Activated B cell treated with CpG ODN at 0.5 μM for 24 hours (primary cell): ENCODE results near the gene C17orf107. TPM values are rescaled to one million over a fixed set of nuclear protein-coding genes. Genes with fewer than 3 reads are reported as not detected.

Experiments used
- ATAC-seq: fragments of 200-7000 bp; cut with Tn5 transposase; one replicate; pipeline ENCODE4 v1.10.0; 2021; ENCODE audit warnings: low read depth, mild to moderate bottlenecking, moderate library complexity
- CTCF ChIA-PET: fragments of 350-600 bp; sonication (Branson Sonifier 250); formaldehyde crosslinking; loops from one replicate; lab custom pipeline; 2021; ENCODE audit warnings: antibody characterized with exemption; lab: Charles Lee
- POLR2A ChIA-PET: fragments of 350-600 bp; sonication (Branson Sonifier 250); formaldehyde crosslinking; loops from one replicate; lab custom pipeline; 2021; ENCODE audit warnings: antibody characterized with exemption; lab: Charles Lee
- DNase-seq: peaks from one replicate; pipeline ENCODE4 v3.0.0; 2022
- H3K27ac Mint-ChIP-seq: one replicate; pipeline ENCODE4 v1.8.0; 2020; ENCODE audit warnings: mixed read lengths
- H3K27me3 Mint-ChIP-seq: one replicate; pipeline ENCODE4 v1.8.0; 2021; ENCODE audit warnings: mixed read lengths
- H3K36me3 Mint-ChIP-seq: one replicate; pipeline ENCODE4 v1.8.0; 2021; ENCODE audit warnings: low read depth, mixed read lengths
- H3K4me1 Mint-ChIP-seq: one replicate; pipeline ENCODE4 v1.8.0; 2021; ENCODE audit warnings: mixed read lengths
- H3K4me3 Mint-ChIP-seq: one replicate; pipeline ENCODE4 v1.8.0; 2020; ENCODE audit warnings: mild to moderate bottlenecking, mixed read lengths
- H3K9me3 Mint-ChIP-seq: one replicate; pipeline ENCODE4 v1.8.0; 2020; ENCODE audit warnings: mixed read lengths
- intact Hi-C: fragments of 100-400 bp; cut with micrococcal nuclease; formaldehyde crosslinking; loops from one replicate; pipeline ENCODE4 v1.15.1; 2024
- total RNA-seq: library from RNA; stranded (reverse); gene quantifications from 2 replicates; pipeline ENCODE4 v1.2.3, GENCODE V29; 2022
- TF ChIP-seq, protein P1 (sequence below): fragments of 200-600 bp; IDR thresholded peaks from one replicate; pipeline ENCODE4 v1.8.0; 2022; ENCODE audit warnings: antibody characterized with exemption, mild to moderate bottlenecking

Gene C17orf107
- total RNA-seq, 1 donor from 2014 or later, result 1.8 TPM

- ChIA-PET CTCF (interaction anchor here (1.2 to 2.3 kb wide), 5 partner anchors 9 to 48 kb away, joined by 3 to 14 read pairs (median 6); partner anchors contain the start of genes CAMTA2, PFN1 and SPAG7), POLR2A (interaction anchor here (0.7 to 3.4 kb wide), 24 partner anchors 10 to 274 kb away, joined by 3 to 104 read pairs (median 6); partner anchors contain the start of genes ARRB2, C17orf107, CAMTA2 and ENO3)
- Mint-ChIP-seq H3K27me3 (no peaks in the 10 kb centered on the region), H3K27ac (peak overlapping the region; percentile 82), H3K4me3 (peak overlapping the region; percentile 97), H3K9me3 (no peaks in the 10 kb centered on the region), H3K4me1 (peaks cover 66% of the 10 kb centered on the region), H3K36me3 (peaks cover 66% of the 10 kb centered on the region)
- no peak for DNase-seq
- intact Hi-C loops, result no loop called here
- TF ChIP-seq, protein P1, sequence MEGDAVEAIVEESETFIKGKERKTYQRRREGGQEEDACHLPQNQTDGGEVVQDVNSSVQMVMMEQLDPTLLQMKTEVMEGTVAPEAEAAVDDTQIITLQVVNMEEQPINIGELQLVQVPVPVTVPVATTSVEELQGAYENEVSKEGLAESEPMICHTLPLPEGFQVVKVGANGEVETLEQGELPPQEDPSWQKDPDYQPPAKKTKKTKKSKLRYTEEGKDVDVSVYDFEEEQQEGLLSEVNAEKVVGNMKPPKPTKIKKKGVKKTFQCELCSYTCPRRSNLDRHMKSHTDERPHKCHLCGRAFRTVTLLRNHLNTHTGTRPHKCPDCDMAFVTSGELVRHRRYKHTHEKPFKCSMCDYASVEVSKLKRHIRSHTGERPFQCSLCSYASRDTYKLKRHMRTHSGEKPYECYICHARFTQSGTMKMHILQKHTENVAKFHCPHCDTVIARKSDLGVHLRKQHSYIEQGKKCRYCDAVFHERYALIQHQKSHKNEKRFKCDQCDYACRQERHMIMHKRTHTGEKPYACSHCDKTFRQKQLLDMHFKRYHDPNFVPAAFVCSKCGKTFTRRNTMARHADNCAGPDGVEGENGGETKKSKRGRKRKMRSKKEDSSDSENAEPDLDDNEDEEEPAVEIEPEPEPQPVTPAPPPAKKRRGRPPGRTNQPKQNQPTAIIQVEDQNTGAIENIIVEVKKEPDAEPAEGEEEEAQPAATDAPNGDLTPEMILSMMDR, result no peak
- no peak for ATAC-seq
These were observed 40.1 kb downstream of the C17orf107 start for GRCh38 chr17:4939546-4939795.

- ATAC-seq (peak; percentile 84), DNase-seq (peak; percentile 93)
- Mint-ChIP-seq H3K4me1 (peaks cover 69% of the 10 kb centered on the region), H3K36me3 (peaks cover 71% of the 10 kb centered on the region), H3K4me3 (peak within 1 kb of the TSS; percentile 97), H3K27me3 (no peaks in the 10 kb centered on the region), H3K27ac (peak within 1 kb of the TSS; percentile 98), H3K9me3 (no peaks in the 10 kb centered on the region)
- CTCF ChIA-PET, result interaction anchor here (0.7 to 2.3 kb wide), 8 partner anchors 9 to 208 kb away, joined by 3 to 14 read pairs (median 4); partner anchors contain the start of genes CAMTA2, PFN1 and SPAG7
- POLR2A ChIA-PET, result interaction anchor here (0.6 to 3.4 kb wide), 26 partner anchors 10 to 796 kb away, joined by 3 to 104 read pairs (median 6); partner anchors contain the start of genes ARRB2, C17orf107, CAMTA2 and ENO3
- TF ChIP-seq, protein P1, result no peak
- intact Hi-C loops, result loop anchor here (1.0 to 10.0 kb wide), 8 partner anchors 9 to 798 kb away; partner anchors contain the start of genes ARRB2, CAMTA2, CYB5D2 and INCA1
These were observed 40.6 kb downstream of the C17orf107 start, which contains the start of the genes RNF167 and SLC25A11 for GRCh38 chr17:4939796-4940554. RNF167 (plus strand) TSS chr17:4940268; CDS start chr17:4940910, 642 bp downstream. SLC25A11 (minus strand) TSS chr17:4940046; CDS start chr17:4939910, 136 bp downstream.

GRCh38 chr17:4940555-4941318 is 41.4 kb downstream of the C17orf107 start:
- TF ChIP-seq, protein P1, result no peak
- Mint-ChIP-seq H3K4me3 (peak overlapping the region; percentile 97), H3K36me3 (peaks cover 78% of the 10 kb centered on the region), H3K9me3 (no peaks in the 10 kb centered on the region), H3K27ac (peak overlapping the region; percentile 98), H3K27me3 (no peaks in the 10 kb centered on the region), H3K4me1 (peaks cover 77% of the 10 kb centered on the region)
- POLR2A ChIA-PET, result interaction anchor here (0.9 to 3.4 kb wide), 21 partner anchors 9 to 797 kb away, joined by 3 to 104 read pairs (median 7); partner anchors contain the start of genes C17orf107, CAMTA2, ENO3 and INCA1
- CTCF ChIA-PET, result interaction anchor here (0.7 to 2.3 kb wide), 7 partner anchors 8 to 209 kb away, joined by 3 to 14 read pairs (median 4); partner anchors contain the start of genes CAMTA2, PFN1 and SPAG7
- no peak for DNase-seq
- intact Hi-C loops, result loop anchor here (1.0 to 10.0 kb wide), 8 partner anchors 9 to 798 kb away; partner anchors contain the start of genes ARRB2, CAMTA2, CYB5D2 and INCA1
- no peak for ATAC-seq

- ATAC-seq (no peak), DNase-seq (no peak)
- H3K4me3 Mint-ChIP-seq, result peak overlapping the region; percentile 97
- H3K9me3 Mint-ChIP-seq, result no peaks in the 10 kb centered on the region
- TF ChIP-seq, protein P1, result no peak
- peaks cover 79% of the 10 kb centered on the region for H3K36me3 Mint-ChIP-seq
- POLR2A ChIA-PET, result interaction anchor here (3.0 to 3.4 kb wide), 3 partner anchors 27 to 46 kb away, joined by 19 to 83 read pairs (median 26); partner anchors contain the start of genes C17orf107, CAMTA2 and SPAG7
- H3K4me1 Mint-ChIP-seq, result peaks cover 81% of the 10 kb centered on the region
- H3K27me3 Mint-ChIP-seq, result no peaks in the 10 kb centered on the region
- CTCF ChIA-PET, result no interaction called here
- intact Hi-C loops, result loop anchor here (2.0 to 10.0 kb wide), 5 partner anchors 46 to 799 kb away; partner anchors contain the start of genes ARRB2, CAMTA2, CYB5D2 and UBE2G1
- H3K27ac Mint-ChIP-seq, result peak overlapping the region; percentile 98
These were observed 41.9 kb downstream of the C17orf107 start for GRCh38 chr17:4941319-4941610.
